Measurements from ENCODE around the gene FAM47E. TPM values are rescaled to one million over a fixed set of nuclear protein-coding genes. Genes with fewer than 3 reads are reported as not detected.

Gene FAM47E
- total RNA-seq, 4 donors from 2014 or later: 5.6 to 13.7 (median 7.4) TPM

DNA sequence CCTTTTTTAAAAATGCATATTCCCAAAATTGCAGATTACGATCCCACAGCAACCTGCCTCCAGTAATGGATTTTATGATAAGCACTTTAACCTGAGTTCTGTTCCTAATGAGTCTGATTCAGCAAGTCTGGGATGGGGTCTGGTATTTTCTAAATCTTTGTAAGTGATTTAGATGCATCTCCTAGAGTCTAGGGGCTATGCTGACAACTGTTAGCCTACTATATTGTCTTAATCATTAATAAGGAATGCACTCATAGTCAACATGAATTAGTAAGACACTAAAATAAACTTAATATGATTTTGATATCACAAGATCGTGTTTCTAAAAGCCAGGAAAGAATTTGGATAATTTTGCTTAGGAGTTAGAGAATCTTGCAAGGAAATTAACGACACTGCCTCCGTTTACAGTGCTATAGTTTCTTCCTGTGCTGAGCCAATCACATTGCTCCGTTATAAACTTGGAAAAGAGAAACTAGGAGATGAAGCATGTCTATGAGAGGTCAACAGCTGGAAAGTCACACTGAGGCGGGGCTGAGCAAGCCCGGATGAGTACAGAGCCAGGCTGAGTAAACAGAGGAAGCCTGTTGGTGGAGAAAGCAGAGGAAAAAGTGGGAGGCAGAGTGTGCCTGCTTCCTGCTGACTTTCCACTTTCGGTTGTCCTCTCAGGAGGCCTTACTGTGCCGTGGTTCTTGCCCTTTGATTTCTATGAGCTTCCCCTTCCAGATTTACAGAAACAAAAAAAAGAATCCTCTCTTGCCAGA, 43.3 kb upstream of the FAM47E start:
- TF ChIP-seq, protein P1, sequence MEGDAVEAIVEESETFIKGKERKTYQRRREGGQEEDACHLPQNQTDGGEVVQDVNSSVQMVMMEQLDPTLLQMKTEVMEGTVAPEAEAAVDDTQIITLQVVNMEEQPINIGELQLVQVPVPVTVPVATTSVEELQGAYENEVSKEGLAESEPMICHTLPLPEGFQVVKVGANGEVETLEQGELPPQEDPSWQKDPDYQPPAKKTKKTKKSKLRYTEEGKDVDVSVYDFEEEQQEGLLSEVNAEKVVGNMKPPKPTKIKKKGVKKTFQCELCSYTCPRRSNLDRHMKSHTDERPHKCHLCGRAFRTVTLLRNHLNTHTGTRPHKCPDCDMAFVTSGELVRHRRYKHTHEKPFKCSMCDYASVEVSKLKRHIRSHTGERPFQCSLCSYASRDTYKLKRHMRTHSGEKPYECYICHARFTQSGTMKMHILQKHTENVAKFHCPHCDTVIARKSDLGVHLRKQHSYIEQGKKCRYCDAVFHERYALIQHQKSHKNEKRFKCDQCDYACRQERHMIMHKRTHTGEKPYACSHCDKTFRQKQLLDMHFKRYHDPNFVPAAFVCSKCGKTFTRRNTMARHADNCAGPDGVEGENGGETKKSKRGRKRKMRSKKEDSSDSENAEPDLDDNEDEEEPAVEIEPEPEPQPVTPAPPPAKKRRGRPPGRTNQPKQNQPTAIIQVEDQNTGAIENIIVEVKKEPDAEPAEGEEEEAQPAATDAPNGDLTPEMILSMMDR (IDR thresholded peaks at IDR 0.05; ENCODE audit: low read depth): no peak

DNA sequence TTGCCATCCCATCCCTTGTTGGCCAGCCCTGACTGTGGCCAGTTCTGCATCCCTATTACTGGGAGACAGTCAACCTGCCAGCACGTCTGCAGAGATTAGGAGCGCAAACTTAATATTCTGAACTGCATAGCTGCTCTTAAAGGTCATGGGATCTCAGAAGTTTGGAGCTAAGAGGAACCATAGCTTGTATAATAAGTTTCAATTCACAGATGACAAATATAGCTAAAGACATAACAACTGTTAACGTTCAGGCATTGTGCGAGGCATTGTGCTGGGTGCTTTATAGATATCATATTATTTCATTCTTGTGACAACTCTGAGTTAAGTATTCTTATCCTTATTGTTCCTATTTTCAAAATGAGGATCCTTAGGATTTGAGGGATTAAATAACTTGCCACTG, 41.6 kb upstream of the FAM47E start:
- TF ChIP-seq, protein P1 (IDR thresholded peaks at IDR 0.05; ENCODE audit: low read depth): no peak

DNA sequence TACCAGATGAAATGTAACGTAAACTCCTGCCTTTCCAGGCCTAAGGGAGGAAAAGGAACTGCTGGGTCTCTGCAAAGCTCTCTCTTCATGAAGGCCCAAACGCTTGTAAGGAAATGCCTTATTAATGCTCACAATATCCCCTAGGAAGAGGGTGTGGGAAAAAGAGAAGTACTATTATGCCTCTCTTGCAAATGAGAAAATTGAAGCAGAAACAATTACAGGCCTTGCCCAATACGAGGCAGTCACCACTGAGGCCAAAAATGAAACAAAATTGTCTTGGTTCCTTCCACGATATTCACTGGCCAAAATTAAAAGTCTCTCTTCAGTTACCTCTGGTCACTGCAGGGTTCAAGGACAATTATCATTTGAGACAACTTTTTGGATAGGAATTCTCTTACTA, 41.1 kb upstream of the FAM47E start:
- TF ChIP-seq, protein P1 (IDR thresholded peaks at IDR 0.05; ENCODE audit: low read depth): no peak

DNA sequence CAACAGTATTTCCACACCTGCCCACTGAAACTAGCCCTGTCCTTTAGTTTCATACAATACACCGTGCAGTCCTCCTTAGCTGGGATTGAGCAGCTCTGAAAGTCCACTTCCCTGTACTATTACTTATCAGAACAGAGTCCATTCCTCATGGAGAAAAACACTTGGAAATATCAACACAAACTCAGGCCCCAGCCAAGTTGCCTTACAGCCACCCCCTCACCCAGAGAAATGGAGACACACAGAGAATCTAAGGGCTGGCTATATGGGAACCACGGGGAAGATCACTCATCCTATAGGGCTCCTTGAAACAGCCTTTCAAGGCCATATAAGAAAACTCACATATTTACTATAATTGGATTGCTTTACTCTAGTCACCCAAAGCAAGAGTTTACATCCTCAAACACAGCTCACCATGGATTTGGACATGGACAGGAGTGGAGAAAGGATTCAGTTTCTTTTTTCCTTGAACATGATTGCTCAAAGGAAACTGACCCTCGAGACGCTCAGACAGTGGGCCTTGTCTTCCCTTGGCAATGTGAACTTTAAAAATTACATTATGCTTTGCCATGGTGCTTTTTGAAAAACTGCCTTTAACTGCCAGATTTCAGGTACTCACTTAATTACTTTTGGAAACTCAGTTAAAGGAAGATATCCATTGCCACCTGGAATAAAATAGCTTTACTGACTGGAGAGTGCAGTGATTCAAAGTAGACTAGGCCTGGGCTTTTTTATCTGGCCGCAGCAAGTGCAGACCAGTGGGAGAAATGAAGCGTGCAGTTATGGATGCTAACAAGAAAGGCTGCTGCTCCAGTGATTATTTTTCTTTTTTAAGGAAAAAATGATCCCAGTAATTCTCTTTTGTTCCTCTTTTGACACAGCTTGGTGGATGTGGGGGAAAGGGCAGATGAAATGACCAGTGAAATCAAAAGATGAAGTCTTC, 39.5 kb upstream of the FAM47E start:
- TF ChIP-seq, protein P1 (IDR thresholded peaks at IDR 0.05; ENCODE audit: low read depth): no peak

DNA sequence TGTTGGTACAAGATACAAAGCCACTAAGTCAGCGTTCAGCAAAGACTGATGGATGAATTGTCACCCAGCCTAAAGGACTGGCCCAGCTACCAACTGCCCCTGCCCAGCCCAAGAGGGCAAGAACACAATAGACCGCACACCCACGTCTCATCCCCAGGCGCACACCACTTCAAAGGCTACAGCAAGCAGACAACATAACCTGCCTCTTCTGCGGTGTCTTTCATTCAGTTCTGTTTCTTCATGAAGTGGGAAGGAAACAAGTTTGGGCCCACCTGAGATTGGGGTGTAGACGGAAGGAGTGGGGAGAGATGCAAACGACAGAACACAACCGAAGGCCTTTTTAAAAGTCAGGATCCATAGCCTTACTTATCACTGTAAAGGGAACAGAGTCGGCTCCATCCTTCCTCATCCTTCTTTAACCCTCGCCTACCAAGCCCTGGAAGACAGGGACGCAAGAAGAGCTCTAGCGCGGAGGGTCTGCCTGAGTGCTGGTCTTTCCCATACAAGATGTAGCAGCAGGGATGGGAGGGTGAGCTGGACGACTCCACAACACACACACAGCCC, 38.6 kb upstream of the FAM47E start:
- TF ChIP-seq, protein P1 (IDR thresholded peaks at IDR 0.05; ENCODE audit: low read depth): no peak

DNA sequence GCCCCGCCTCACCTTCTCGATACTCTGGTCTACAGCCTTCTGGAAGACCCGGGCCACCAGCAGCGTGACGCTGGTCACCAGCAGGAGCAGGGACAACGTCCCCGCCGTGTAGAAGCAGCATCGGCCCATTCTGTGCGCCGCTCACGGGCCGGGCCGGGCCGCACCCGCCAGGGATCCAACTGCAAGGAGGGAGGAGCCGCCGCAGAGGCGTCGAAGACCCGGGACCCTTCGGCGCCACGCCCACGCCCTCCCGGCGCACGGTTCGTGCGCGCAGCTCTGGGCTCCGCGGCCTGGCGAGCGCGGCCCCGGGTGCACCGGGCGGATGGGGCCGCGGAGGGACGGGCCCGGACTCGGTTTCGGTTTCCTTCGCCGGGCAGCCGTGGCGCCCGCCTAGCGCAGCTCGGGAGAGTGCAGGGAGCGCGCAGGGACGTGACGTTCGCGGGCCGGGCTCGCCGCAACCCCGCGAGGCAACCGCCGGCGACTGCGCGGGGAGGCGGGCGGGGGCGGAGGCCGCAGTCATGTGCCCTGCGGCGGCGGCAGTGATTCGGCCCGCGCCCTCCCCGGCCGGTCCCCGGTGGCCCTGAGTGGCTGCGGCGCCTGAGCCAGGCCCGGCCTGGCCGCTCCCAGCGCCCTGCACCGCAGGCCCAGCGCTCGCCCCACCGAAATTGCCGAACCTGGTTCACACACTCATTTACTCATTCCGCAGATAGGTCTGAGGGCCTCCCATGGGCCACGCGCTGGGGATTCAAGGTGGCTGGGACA, 37.9 kb upstream of the FAM47E start, which contains the start of gene SCARB2:
SCARB2 (minus strand) TSS at position 410 of the 762 bp plus-strand sequence; CDS start at position 129, 281 bp downstream.
- TF ChIP-seq, protein P1 (IDR thresholded peaks at IDR 0.05; ENCODE audit: low read depth): no peak
